ENCODE data around the gene USF2. TPM values are rescaled to one million over a fixed set of nuclear protein-coding genes. Genes with fewer than 3 reads are reported as not detected.

The USF2 gene
- total RNA-seq, 4 donors from 2014 or later = 75.1 to 137 (median 93.0) TPM

GRCh38 chr19:35308910-35309309, 40.1 kb downstream of the USF2 start:
- Histone ChIP-seq H3K4me3 (no peak overlapping the region), H3K9me3 (no peaks in the 10 kb centered on the region), H3K27me3 (peaks cover 58% of the 10 kb centered on the region), H3K27ac (no peak overlapping the region), H3K36me3 (no peaks in the 10 kb centered on the region), H3K4me1 (no peaks in the 10 kb centered on the region)
- WGBS, 2 donors (ENCODE audit: low coverage in 1 of 2) = 78 to 89% methylated on average over 7 of the region's 7 CpGs
- TF ChIP-seq CTCF (IDR thresholded peaks at IDR 0.05) (no peak), POLR2AphosphoS5 (IDR thresholded peaks at IDR 0.05) (no peak), EP300 (IDR thresholded peaks at IDR 0.05) (no peak), POLR2A (IDR thresholded peaks at IDR 0.05) (no peak)
- no peak for ATAC-seq

GRCh38 chr19:35309481-35310279, 40.9 kb downstream of the USF2 start:
- TF ChIP-seq CTCF (IDR thresholded peaks at IDR 0.05) (no peak), POLR2AphosphoS5 (IDR thresholded peaks at IDR 0.05) (no peak), EP300 (IDR thresholded peaks at IDR 0.05) (no peak), POLR2A (IDR thresholded peaks at IDR 0.05) (no peak)
- no peak overlapping the region for H3K27ac ChIP-seq
- no peak overlapping the region for H3K4me3 ChIP-seq
- ATAC-seq = no peak
- no peaks in the 10 kb centered on the region for H3K36me3 ChIP-seq
- H3K27me3 ChIP-seq = peaks cover 53% of the 10 kb centered on the region
- no peaks in the 10 kb centered on the region for H3K9me3 ChIP-seq
- no peaks in the 10 kb centered on the region for H3K4me1 ChIP-seq
- whole genome bisulfite sequencing, 2 donors (ENCODE audit: low coverage in 1 of 2) = 53 to 67% methylated on average over 3 to 10 of the region's 47 CpGs

- Histone ChIP-seq H3K36me3 (no peaks in the 10 kb centered on the region), H3K27ac (no peak overlapping the region), H3K27me3 (peaks cover 52% of the 10 kb centered on the region), H3K4me1 (no peaks in the 10 kb centered on the region), H3K9me3 (no peaks in the 10 kb centered on the region), H3K4me3 (no peak overlapping the region)
- no peak for TF ChIP-seq CTCF (IDR thresholded peaks at IDR 0.05)
- no peak for TF ChIP-seq POLR2AphosphoS5 (IDR thresholded peaks at IDR 0.05)
- TF ChIP-seq POLR2A (IDR thresholded peaks at IDR 0.05) = no peak
- TF ChIP-seq EP300 (IDR thresholded peaks at IDR 0.05) = no peak
- no CpG with 5 or more reads among the region's 12 CpGs for WGBS, 2 donors (ENCODE audit: low coverage in 1 of 2)
- ATAC-seq = no peak
Measured at GRCh38 chr19:35310331-35310730, 41.6 kb downstream of the USF2 start.

- ATAC-seq = no peak
- TF ChIP-seq CTCF (IDR thresholded peaks at IDR 0.05) (no peak), POLR2AphosphoS5 (IDR thresholded peaks at IDR 0.05) (no peak), EP300 (IDR thresholded peaks at IDR 0.05) (no peak), POLR2A (IDR thresholded peaks at IDR 0.05) (no peak)
- no peak overlapping the region for H3K4me3 ChIP-seq
- no peak overlapping the region for H3K27ac ChIP-seq
- H3K4me1 ChIP-seq = no peaks in the 10 kb centered on the region
- peaks cover 54% of the 10 kb centered on the region for H3K27me3 ChIP-seq
- H3K9me3 ChIP-seq = no peaks in the 10 kb centered on the region
- WGBS, 2 donors (ENCODE audit: low coverage in 1 of 2) = 82% methylated on average over 2 of the region's 10 CpGs; no CpG with 5 or more reads in 1 of the 2 donors
- no peaks in the 10 kb centered on the region for H3K36me3 ChIP-seq
Measured at GRCh38 chr19:35310811-35311465, 42.2 kb downstream of the USF2 start.

All from gastroesophageal sphincter (tissue), 4 donors.